Measurements from ENCODE around the gene ABHD5.

ABHD5 gene

GRCh38 chr3:43765521-43765971 is 74.8 kb downstream of the ABHD5 start:
- TF ChIP-seq SIN3A (IDR thresholded peaks at IDR 0.05; ENCODE audit: borderline replicate concordance, insufficient read depth, low read length), result no peak
- no peak for TF ChIP-seq REST (IDR thresholded peaks at IDR 0.05; ENCODE audit: insufficient read depth in 1 of 2, low read depth in 2 of 2, low read length in 2 of 2)
- TF ChIP-seq TAF1 (IDR thresholded peaks at IDR 0.05; ENCODE audit: borderline replicate concordance, insufficient read depth, low read length), result no peak
- no peak for TF ChIP-seq POLR2AphosphoS5 (IDR thresholded peaks at IDR 0.05; ENCODE audit: low read depth, low read length)
- TF ChIP-seq FOXP2 (optimal IDR thresholded peaks at IDR 0.05; ENCODE audit: borderline replicate concordance, extremely low read depth, extremely low read length, insufficient read depth), result no peak

- TF ChIP-seq POLR2AphosphoS5 (IDR thresholded peaks at IDR 0.05; ENCODE audit: low read depth, low read length) (no peak), FOXP2 (optimal IDR thresholded peaks at IDR 0.05; ENCODE audit: borderline replicate concordance, extremely low read depth, extremely low read length, insufficient read depth) (no peak), SIN3A (IDR thresholded peaks at IDR 0.05; ENCODE audit: borderline replicate concordance, insufficient read depth, low read length) (no peak), REST (IDR thresholded peaks at IDR 0.05; ENCODE audit: insufficient read depth in 1 of 2, low read depth in 2 of 2, low read length in 2 of 2) (no peak), TAF1 (IDR thresholded peaks at IDR 0.05; ENCODE audit: borderline replicate concordance, insufficient read depth, low read length) (no peak)
Measured at GRCh38 chr3:43766672-43767465, 76.1 kb downstream of the ABHD5 start.

- TF ChIP-seq POLR2AphosphoS5 (IDR thresholded peaks at IDR 0.05; ENCODE audit: low read depth, low read length), result no peak
Measured at GRCh38 chr3:43768381-43768973, 77.7 kb downstream of the ABHD5 start.

GRCh38 chr3:43769097-43769884 is 78.6 kb downstream of the ABHD5 start:
- TF ChIP-seq POLR2AphosphoS5 (IDR thresholded peaks at IDR 0.05; ENCODE audit: low read depth, low read length) (no peak), REST (IDR thresholded peaks at IDR 0.05; ENCODE audit: insufficient read depth in 1 of 2, low read depth in 2 of 2, low read length in 2 of 2) (no peak), FOXP2 (optimal IDR thresholded peaks at IDR 0.05; ENCODE audit: borderline replicate concordance, extremely low read depth, extremely low read length, insufficient read depth) (peak; percentile 62)

GRCh38 chr3:43769885-43770425 is 79.2 kb downstream of the ABHD5 start:
- no peak for TF ChIP-seq POLR2AphosphoS5 (IDR thresholded peaks at IDR 0.05; ENCODE audit: low read depth, low read length)
- TF ChIP-seq FOXP2 (optimal IDR thresholded peaks at IDR 0.05; ENCODE audit: borderline replicate concordance, extremely low read depth, extremely low read length, insufficient read depth), result no peak
- no peak for TF ChIP-seq TAF1 (IDR thresholded peaks at IDR 0.05; ENCODE audit: borderline replicate concordance, insufficient read depth, low read length)
- no peak for TF ChIP-seq REST (IDR thresholded peaks at IDR 0.05; ENCODE audit: insufficient read depth in 1 of 2, low read depth in 2 of 2, low read length in 2 of 2)
- no peak for TF ChIP-seq SIN3A (IDR thresholded peaks at IDR 0.05; ENCODE audit: borderline replicate concordance, insufficient read depth, low read length)

Measured in PFSK-1 (cell line).